Fibroblast of villous mesenchyme (primary cell): ENCODE measurements around the gene CDK6. TPM values are rescaled to one million over a fixed set of nuclear protein-coding genes. Genes with fewer than 3 reads are reported as not detected.

ENCODE experiments used
- DNase-seq: peaks from one replicate; pipeline ENCODE4 v3.0.0-alpha.2; 2010; ENCODE audit warnings: low read depth
- H3K4me3 ChIP-seq: 2 replicates; pipeline ENCODE4 v1.5.1; 2011; ENCODE audit warnings: low read depth, mild to moderate bottlenecking, low read length
- CTCF ChIP-seq: IDR thresholded peaks from 2 replicates; pipeline ENCODE4 v1.5.1; 2012; ENCODE audit warnings: low read depth, mild to moderate bottlenecking, low read length; ENCODE audit not compliant: insufficient read depth
- total RNA-seq: library from RNA; depleted of rRNA; stranded (reverse); fragments of >200 nt; gene quantifications from 2 replicates; pipeline ENCODE4 v1.2.3, GENCODE V29; 2012

The CDK6 gene
- total RNA-seq, 1 donor: 30.7 TPM

GRCh38 chr7:92755680-92756079 is 80.7 kb downstream of the CDK6 start:
- TF ChIP-seq CTCF: no peak
- H3K4me3 ChIP-seq: no peak overlapping the region
- no peak for DNase-seq

- DNase-seq: no peak
Measured at GRCh38 chr7:92754919-92755581, 81.3 kb downstream of the CDK6 start.

GRCh38 chr7:92753614-92754013 is 82.8 kb downstream of the CDK6 start:
- H3K4me3 ChIP-seq: no peak overlapping the region
- no peak for DNase-seq
- TF ChIP-seq CTCF: no peak

More at GRCh38 chr7:92754919-92755581, 81.3 kb downstream of the CDK6 start:
- H3K4me3 ChIP-seq: no peak overlapping the region
- no peak for TF ChIP-seq CTCF

GRCh38 chr7:92751902-92752901 is 84.2 kb downstream of the CDK6 start:
- TF ChIP-seq CTCF: no peak
- H3K4me3 ChIP-seq: no peak overlapping the region
- peak; percentile 92 for DNase-seq

GRCh38 chr7:92750946-92751345 is 85.4 kb downstream of the CDK6 start:
- no peak overlapping the region for H3K4me3 ChIP-seq
- no peak for TF ChIP-seq CTCF
- DNase-seq: peak; percentile 31

GRCh38 chr7:92750447-92750839 is 85.9 kb downstream of the CDK6 start:
- H3K4me3 ChIP-seq: no peak overlapping the region
- no peak for TF ChIP-seq CTCF
- DNase-seq: peak; percentile 37
